HG02763 (cell line): ENCODE data around the gene MTOR.
"Not testable (repeated sequence)": the region's sequence is repeated elsewhere in the genome, so short reads cannot be mapped to it uniquely, and the experiment has no call there.

Experiments
- ATAC-seq: cut with Tn5 transposase; IDR thresholded peaks from one replicate; pipeline ENCODE4 v1.9.1; 2021; ENCODE audit warnings: mild to moderate bottlenecking, moderate library complexity; ENCODE audit not compliant: unreplicated experiment

Gene MTOR

DNA sequence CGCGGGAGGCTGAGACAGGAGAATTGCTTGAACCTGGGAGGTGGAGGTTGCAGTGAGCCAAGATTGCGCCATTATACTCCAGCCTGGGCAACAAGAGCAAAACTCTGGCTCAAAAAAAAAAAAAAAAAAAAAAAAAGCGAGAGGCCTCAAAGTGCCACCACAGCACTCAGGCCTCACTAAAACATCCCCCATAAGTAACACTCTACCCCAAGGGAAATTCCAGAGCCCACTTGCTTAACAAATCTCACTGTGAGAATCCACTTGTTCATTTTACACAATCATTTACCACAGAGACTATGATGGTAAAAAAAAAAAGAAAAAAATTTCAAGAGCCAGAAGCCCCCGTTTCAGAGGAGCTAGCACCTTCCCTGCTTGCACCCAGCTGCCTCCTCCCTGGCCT lies 136.4 kb downstream of the MTOR start:
- ATAC-seq: no peak

DNA sequence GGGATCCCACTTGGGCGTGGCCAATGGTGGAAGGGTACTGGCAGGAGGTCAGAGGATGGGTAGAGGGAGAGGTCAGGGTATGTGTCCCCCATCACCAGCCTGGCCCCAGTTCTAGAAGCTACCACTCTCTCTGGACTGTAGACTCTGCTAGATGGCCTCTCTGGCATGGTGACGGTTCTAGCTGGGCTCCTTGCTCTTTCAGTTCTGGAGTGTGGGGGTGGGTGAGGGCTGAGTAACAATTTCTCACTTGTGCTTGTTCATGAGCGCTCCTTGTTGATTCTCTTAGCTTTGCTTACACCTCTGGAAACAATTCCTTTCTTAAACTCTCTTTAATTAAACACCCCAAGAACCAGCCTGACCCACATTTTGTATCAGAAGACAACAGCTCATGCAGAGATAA lies 137.4 kb downstream of the MTOR start:
- no peak for ATAC-seq

GRCh38 chr1:11116318-11116717 lies 146.0 kb downstream of the MTOR start:
- no peak for ATAC-seq

DNA sequence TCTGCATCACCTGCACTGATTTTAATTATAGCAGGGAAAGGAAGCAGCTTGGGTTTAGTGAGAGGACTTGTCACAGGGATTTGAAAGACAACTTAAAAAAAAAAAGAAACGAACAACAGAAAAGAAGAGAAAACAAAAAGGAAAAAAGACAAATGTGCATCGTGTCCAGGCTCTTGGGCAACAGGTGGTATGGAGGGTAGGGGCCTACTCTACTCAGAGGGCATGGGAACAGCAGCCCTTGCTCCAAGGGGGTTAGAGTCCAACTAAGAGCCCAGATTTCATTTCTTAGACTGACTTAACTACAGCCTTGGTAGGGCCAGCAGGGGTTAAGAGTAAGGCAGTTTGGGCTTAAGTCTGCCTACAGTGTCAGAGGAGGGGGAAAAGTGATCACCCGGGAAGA lies 147.4 kb downstream of the MTOR start:
- no peak for ATAC-seq

GRCh38 chr1:11109047-11109760 lies 153.1 kb downstream of the MTOR start:
- ATAC-seq: no peak

DNA sequence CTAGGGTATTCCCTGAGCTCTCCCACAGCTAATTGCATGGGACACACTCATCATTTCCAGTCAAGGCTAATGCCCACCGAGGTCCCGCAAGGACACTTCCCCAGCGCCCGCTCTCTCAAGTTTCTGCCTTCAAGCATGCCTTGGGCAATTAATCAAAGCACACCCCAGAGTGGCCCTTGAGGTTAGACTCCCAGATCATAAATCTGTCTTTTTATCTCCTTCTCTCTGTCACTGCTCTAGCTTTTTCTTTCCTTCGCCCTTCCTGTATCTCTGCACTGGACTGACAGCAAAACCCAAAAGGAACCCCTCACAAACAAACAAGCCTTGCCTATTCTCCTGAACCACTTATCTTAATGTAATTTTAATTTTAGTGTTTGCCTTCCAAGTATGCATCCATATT lies 154.8 kb downstream of the MTOR start:
- ATAC-seq: no peak

DNA sequence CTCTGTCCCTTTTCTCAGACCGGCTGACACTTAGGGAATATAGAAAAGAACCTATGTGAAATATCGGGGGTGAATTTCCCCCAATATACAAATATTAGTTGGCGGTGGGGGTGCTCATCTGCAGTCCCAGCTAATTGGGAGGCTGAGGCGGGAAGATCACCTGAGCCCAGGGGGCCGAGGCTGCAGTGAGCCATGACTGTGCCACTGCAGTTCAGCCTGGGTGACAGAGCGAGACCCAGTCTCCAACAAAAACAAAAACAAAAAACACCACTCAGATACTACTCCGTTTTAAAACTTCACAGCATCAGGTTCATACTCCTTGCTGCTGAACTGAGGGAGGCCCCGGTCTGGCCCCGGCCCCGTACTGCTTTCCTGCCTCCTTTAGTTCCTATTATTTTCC lies 156.8 kb downstream of the MTOR start:
- ATAC-seq: no peak

GRCh38 chr1:11101347-11101746 lies 161.0 kb downstream of the MTOR start:
- no peak for ATAC-seq

DNA sequence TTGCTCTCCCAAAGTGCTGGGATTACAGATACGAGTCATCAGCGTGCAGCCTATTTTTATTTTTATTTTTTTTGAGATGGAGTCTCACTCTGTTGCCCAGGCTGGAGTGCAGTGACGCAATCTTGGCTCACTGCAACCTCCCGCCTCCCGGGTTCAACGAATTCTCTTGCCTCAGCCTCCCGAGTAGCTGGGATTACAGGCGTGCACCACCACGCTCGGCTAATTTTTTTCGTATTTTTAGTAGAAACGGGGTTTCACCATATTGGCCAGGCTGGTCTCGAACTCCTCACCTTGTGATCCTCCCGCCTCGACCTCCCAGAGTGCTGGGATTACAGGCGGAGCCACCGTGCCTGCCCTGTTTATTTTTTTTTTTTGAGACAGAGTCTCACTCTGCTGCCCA lies 161.5 kb downstream of the MTOR start:
- ATAC-seq: not testable (repeated sequence)

DNA sequence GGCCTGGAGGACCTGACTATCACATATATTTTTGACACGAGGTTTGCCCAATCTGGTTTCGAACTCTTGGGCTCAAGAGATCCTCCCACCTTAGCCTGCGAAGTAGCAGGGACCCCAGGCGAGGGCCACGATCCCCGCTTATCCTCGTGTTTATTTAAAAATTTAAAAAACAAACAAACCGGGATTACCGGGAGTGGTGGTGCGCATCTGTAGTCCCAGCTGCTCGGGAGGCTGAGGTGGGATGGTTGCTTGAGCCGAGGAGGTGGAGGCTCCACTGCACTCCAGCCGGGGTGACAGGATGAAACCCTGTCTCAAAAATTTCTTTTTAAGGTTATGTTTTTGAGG lies 162.2 kb downstream of the MTOR start:
- ATAC-seq: no peak

DNA sequence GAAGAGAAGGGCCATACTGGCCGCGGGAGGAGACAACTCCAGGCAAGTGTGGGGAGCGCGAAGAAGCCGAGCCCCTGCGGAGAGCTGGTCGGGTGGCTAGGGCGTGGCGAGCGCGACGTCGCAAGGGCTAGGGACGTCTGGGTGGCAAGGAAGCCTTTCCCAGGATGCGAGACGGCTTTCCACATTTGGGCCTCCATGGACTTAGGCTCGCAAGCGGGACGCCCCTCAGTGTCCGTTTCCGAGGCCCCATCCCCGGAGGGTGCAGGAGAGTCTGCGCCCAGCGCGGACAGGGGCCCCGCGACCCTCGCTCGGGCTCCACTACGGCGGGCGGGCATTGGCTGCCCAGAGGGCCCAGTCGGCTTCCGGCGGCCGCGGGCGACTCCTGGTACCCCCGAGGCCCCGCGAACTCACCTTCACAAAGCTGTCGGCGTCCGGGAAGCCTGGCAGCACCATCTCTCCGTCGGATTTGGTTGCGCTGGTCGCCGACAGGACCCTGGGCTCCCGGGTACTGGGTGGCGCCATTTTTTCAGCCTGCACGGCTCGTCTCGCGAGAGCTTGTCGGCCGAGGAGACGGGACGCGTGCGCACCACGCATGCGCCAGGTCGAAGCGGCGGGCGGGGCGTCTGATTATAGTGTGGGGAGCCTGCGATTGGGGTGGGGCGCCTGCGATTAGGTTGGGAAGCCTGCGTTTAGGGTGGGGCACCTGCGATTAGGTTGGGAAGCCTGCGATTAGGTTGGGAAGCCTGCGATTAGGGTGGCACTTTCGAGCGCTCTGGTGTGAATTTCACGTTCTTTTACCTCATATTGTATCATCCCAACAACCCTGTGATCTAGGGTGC lies 162.8 kb downstream of the MTOR start, which contains the start of gene EXOSC10:
Gene EXOSC10, minus strand, starts transcription at position 560 of the 839 bp plus-strand sequence. Its CDS starts 38 bp downstream, at position 522.
- ATAC-seq: peak; percentile 88

GRCh38 chr1:11098931-11099309 lies 163.4 kb downstream of the MTOR start:
- ATAC-seq: no peak

GRCh38 chr1:11083784-11084183 lies 178.6 kb downstream of the MTOR start:
- not testable (repeated sequence) for ATAC-seq

DNA sequence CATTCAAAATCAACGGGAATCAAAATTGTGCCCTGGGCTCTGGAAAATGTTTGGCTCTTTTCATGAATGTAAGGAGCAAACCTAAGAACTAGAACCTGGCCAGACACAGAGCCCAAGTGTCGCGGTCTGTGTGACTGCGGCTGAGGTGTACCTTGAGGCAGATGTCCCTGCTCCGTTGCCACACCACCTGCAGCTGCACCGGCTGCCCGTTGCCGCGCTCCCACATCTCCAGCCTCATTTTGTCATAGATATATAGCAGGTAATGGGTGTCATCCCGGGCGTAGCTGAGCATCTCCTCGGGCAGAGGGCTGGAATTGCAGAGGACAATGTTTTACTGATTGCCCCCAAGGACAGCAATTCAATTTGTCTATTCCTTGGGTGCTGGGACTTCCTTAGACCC lies 181.4 kb downstream of the MTOR start:
- ATAC-seq: no peak

- no peak for ATAC-seq
These were observed 183.7 kb downstream of the MTOR start for GRCh38 chr1:11078631-11079030.

DNA sequence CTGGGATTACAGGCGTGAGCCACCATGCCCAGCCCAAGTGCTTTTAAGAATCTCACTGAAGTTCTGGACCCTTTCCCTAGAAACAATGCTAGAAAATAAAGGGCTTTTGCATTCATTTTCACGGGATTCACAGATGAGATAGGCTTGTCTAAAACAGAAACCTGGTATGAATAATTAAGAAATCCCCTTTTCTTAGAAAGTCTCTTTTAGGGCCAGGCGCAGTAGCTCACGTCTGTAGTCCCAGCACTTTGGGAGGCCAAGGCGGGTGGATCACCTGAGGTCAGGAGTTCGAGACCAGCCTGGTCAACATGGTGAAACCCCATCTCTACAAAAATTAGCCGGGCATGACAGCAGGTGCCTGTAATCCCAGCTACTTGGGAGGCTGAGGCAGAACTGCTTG lies 189.0 kb downstream of the MTOR start:
- ATAC-seq: not testable (repeated sequence)

DNA sequence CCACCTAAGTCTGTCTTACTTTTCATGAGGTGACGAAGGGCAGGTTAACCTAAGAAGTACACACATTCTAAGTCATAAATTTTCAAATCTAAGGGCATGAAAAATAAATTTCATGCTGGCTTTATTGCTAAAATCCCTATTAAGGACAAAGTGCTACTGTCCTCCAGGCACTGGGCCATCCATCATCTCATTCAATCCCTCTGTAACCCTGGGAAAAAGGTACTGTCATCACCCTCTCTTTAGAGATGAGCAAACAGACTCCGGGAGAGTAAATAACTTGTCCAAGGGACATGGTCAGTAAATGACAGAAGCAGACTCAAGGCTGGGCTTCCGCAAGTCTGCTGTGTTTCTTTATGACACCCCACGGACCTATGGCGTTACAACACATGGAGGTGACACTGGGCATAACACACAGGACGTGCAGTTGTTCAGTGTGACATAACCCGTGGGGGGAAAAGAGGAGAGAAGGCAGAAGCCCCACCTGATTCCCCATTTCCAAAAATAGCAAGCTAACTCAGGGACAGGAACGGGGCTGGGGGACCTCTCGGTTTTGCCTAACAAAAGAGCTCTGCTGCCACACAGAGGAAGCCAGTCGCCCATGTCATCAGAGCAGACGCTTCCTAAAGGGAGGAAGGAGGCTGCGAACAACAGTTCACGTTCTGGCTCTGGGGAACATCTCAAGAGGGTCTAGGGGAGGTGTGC lies 190.0 kb downstream of the MTOR start:
- ATAC-seq: no peak

- ATAC-seq: no peak
These were observed 190.7 kb downstream of the MTOR start for GRCh38 chr1:11071463-11072215.

GRCh38 chr1:11070876-11071275 lies 191.5 kb downstream of the MTOR start:
- no peak for ATAC-seq

DNA sequence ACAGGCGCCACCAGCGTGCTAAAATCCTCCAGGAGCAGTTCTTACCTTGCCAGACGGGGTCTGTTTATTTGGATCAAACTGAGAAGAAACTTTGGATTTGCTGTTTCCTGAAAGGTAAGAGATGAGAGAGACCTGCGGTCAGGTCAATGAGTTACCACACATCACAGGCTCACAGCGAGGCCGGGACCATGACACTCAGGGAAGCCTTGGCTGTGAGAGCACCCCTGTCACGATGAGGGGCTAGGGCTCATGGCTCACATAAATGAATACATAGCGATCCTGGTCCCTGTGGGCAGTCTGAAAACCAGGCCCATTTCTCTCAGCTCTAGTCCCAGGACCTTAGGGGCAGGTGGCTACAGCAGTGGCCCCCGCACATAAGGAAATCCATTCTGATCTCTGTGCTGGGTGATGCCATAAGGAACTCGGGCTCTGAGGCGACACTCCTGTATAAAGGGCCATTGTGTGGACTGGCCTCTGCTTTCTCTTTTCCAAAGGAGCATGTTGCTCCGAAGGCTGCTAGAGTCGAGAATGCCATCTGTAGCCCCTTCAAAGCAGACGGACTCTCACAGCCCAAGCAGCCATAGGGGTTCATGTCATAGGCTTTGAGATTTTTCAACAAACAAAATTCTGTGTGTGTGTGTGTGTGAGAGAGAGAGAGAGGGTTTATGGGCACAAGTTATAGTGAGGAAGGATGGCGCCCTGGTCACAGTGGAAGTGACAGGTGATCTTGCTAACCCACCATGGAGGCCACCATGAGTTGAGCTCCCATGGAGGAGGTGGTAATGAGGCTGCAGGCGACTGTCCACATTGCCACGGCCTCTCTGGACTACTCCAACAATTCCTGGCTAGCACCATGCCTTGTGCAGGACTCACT lies 193.5 kb downstream of the MTOR start:
- no peak for ATAC-seq
